SW 1271 (cell line): ENCODE measurements around the gene SLC36A2.
"Not testable (repeated sequence)": the region's sequence is repeated elsewhere in the genome, so short reads cannot be mapped to it uniquely, and the experiment has no call there.

Experiments
- DNase-seq, 2 experiments: peaks; one replicate each; lab custom pipeline; 2025; lab: John Stamatoyannopoulos, UW

SLC36A2 gene

GRCh38 chr5:151347369-151347768 lies at the start of gene SLC36A2:
TSS of gene SLC36A2 (minus strand) at chr5:151347559. CDS start at chr5:151347460, 99 bp downstream.
- no peak for DNase-seq

- no peak for DNase-seq
These were observed 41.6 kb upstream of the SLC36A2 start for GRCh38 chr5:151388960-151389359.

- no peak for DNase-seq
These were observed 36.7 kb upstream of the SLC36A2 start for GRCh38 chr5:151384106-151384505.

- DNase-seq = no peak
These were observed 35.7 kb upstream of the SLC36A2 start for GRCh38 chr5:151383011-151383410.

GRCh38 chr5:151382576-151382975 lies 35.2 kb upstream of the SLC36A2 start:
- DNase-seq = no peak

GRCh38 chr5:151381899-151382298 lies 34.5 kb upstream of the SLC36A2 start:
- DNase-seq = no peak

GRCh38 chr5:151378616-151379015 lies 31.3 kb upstream of the SLC36A2 start:
- no peak for DNase-seq

- DNase-seq = no peak
These were observed 27.2 kb upstream of the SLC36A2 start for GRCh38 chr5:151374539-151374938.

GRCh38 chr5:151367038-151367437 lies 19.7 kb upstream of the SLC36A2 start:
- not testable (repeated sequence) for DNase-seq

- no peak for DNase-seq
These were observed 16.3 kb upstream of the SLC36A2 start for GRCh38 chr5:151363673-151364072.

- no peak for DNase-seq
These were observed 15.6 kb upstream of the SLC36A2 start for GRCh38 chr5:151362970-151363369.

- no peak for DNase-seq
These were observed 12.0 kb upstream of the SLC36A2 start for GRCh38 chr5:151359391-151359790.

- no peak for DNase-seq
These were observed 10.4 kb upstream of the SLC36A2 start for GRCh38 chr5:151357792-151358191.

GRCh38 chr5:151357097-151357496 lies 9.7 kb upstream of the SLC36A2 start:
- DNase-seq = no peak

- no peak for DNase-seq
These were observed 4.3 kb upstream of the SLC36A2 start for GRCh38 chr5:151351671-151352070.

GRCh38 chr5:151348789-151349188 lies 1.4 kb upstream of the SLC36A2 start:
- no peak for DNase-seq

GRCh38 chr5:151345808-151346478 lies 1.4 kb downstream of the SLC36A2 start:
- DNase-seq = no peak

- DNase-seq = no peak
These were observed 2.1 kb downstream of the SLC36A2 start for GRCh38 chr5:151345187-151345807.

- no peak for DNase-seq
These were observed 3.3 kb downstream of the SLC36A2 start for GRCh38 chr5:151344088-151344487.

GRCh38 chr5:151340004-151340403 lies 7.4 kb downstream of the SLC36A2 start:
- DNase-seq = no peak

- DNase-seq = no peak
These were observed 8.6 kb downstream of the SLC36A2 start for GRCh38 chr5:151338734-151339133.

GRCh38 chr5:151332857-151333256 lies 14.5 kb downstream of the SLC36A2 start:
- DNase-seq = no peak

GRCh38 chr5:151328734-151329133 lies 18.6 kb downstream of the SLC36A2 start:
- DNase-seq = no peak

GRCh38 chr5:151327585-151327984 lies 19.8 kb downstream of the SLC36A2 start:
- DNase-seq = no peak
